Stimulated activated CD8-positive, alpha-beta memory T cell treated with anti-CD3 and anti-CD28 coated beads, Interleukin-15, amount 100 ng/mL, for 48 hours (primary cell): Measurements from ENCODE around the gene RNF41.
"Not testable (repeated sequence)": the region's sequence is repeated elsewhere in the genome, so short reads cannot be mapped to it uniquely, and the experiment has no call there.

Experiments
- DNase-seq, 2 donors: peaks; one replicate each; pipeline ENCODE4 v3.0.0-alpha.2; 2020; ENCODE audit warnings: low read depth in 2 of 2

RNF41 gene

DNA sequence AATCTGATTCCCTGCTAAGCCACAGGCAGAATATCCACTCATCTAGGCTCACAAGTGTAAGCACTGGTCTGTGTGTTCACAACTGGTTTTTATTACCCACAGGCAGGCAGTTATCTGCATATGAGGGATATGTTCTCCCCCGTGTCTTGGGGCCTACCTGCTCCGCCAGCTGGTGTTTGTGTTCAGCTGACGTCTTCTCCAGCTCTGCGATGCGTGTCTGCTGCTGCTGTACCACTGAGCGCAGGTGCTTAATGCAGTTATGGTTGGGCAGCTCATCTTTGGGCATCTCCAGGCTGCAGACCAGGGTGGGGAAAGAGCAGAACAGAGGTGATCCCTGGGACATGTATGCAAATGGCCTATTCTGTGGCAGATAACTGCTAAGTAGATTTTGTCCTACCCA lies 13.7 kb downstream of the RNF41 start:
- DNase-seq: no peak

DNA sequence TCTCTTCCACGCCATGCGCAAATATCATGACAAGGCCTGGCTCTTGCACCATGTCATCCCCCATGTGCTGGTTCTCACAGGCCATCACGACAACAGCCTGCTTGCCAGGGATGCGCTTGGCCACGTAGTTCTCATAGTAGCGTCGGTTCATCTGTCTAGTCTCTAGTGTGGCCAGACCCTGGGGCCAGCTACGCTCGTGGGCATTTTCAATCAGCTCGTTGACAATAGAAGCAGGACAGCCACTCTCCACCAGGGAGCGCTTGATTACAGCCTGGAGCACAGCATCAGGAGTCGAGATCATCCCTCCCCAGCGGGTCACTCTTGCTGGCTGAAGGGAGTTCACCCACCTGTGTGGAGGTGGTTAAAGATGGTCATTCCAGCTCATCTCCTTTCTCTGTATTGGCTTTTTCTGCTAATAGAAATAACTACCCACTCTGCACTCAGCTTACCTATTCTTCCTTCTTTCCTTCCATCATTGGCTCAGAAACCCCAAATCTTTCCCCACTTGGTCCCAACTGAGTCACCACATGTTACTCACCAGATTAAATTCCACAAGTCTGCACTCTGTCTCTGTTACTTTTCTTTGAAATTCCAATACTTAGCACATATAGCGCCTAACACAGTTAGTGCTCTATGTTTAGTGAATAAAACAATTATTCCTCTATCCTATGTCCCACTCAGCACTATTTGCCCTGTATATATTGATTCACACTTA lies 15.1 kb downstream of the RNF41 start:
- no peak for DNase-seq

GRCh38 chr12:56205445-56205844 lies 16.3 kb downstream of the RNF41 start:
- no peak for DNase-seq

DNA sequence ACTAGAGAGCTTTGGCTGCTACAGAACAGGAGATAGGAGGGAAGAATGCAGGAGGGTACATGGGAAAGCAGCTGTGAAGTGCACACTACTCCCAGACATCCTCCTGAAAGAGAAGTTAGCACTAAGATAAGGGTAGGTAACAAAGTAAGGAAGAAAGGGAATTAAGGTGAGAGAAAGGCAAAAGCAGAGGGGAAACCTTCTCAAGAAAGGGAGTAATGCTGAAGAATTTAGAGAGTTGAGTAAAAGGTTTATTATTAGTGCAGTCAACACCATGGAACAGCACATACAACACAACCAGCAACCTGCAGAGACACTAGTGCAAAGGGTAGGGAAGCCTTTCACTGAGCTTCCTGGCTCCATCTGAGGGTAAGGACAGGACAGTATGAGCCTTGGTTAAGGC lies 17.4 kb downstream of the RNF41 start:
- no peak for DNase-seq

DNA sequence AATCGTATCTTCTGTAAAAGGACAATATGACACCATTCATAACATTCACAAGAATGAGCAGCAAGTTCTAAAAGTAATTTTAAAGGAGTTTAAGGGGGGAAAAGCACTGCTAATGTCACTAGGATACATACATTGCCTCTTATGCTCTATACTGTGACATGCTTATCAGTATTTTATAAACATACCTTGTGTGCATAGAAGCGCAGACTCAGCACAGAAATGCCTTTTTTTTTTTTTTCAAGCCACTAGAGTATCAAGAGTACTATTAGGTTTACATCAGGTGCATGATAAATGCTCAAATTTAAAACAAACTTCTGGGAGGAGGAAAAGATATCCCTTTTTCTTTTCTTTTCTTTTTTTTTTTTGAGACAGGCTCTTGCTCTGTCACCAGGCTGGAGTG lies 18.9 kb downstream of the RNF41 start:
- DNase-seq: no peak

- no peak for DNase-seq
Observed at GRCh38 chr12:56202366-56202765, 19.4 kb downstream of the RNF41 start.

- DNase-seq: no peak
Observed at GRCh38 chr12:56198836-56199235, 22.9 kb downstream of the RNF41 start.

- no peak for DNase-seq
Observed at GRCh38 chr12:56197921-56198635, 23.6 kb downstream of the RNF41 start.

DNA sequence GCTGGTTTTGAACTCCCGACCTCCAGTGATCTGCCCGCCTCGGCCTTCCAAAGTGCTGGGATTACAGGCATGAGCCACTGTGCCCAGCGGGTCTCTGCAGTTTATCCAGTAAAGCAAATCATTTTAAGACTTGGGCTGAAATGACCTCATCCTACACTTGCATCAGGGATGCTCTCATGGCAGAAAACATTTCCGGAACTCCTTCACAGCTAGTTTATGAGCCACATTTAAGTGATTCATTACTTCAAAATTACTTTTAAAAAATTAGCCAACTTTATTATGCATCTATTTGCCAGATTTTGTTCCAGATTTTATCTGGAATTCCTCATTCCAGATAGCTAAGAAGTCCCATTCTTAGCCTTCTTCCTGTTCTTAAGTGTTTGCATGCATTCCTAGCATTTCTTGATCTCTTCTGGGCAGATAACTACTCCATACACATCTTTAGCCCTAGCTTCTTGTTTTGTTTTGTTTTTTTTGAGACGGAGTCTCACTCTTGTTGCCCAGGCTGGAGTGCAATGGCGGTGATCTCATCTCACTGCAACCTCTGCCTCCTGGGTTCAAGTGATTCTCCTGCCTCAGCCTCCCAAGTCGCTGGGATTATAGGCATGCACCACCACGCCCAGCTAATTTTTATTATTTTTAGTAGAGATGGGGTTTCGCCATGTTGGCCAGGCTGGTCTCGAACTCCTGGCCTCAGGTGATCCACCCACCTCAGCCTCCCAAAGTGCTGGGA lies 24.7 kb downstream of the RNF41 start:
- DNase-seq: not testable (repeated sequence)

- peak; percentile 41 to 49 for DNase-seq
Observed at GRCh38 chr12:56193025-56193578, 28.6 kb downstream of the RNF41 start.

DNA sequence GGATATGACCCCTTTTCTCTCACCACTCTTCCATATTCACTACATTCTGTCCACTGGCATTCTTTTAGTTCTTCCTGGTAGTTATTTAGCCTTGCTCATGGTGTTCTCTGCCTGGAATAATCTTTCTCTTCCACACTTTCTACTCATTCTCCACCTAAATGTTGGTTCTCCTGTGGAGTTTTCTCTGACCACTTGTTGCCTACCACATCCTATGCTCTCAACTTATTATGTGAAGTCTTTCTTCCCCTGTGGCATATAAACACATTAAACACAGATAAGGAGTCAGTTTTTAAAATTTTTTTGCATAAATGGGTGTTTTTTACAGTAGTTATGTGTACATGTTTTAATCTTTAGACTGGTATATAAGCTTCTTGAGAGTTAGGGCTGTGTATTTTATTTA lies 29.1 kb downstream of the RNF41 start:
- DNase-seq: no peak

- no peak for DNase-seq
Observed at GRCh38 chr12:56190695-56191155, 31.0 kb downstream of the RNF41 start.

- peak; percentile 78 to 80 for DNase-seq
Observed at GRCh38 chr12:56189918-56190694, 31.6 kb downstream of the RNF41 start.

- peak; percentile 76 to 77 for DNase-seq
Observed at GRCh38 chr12:56189099-56189917, 32.4 kb downstream of the RNF41 start, which contains the start of gene SMARCC2. SMARCC2 (minus strand) TSS chr12:56189483; CDS start chr12:56189461, 22 bp downstream.

DNA sequence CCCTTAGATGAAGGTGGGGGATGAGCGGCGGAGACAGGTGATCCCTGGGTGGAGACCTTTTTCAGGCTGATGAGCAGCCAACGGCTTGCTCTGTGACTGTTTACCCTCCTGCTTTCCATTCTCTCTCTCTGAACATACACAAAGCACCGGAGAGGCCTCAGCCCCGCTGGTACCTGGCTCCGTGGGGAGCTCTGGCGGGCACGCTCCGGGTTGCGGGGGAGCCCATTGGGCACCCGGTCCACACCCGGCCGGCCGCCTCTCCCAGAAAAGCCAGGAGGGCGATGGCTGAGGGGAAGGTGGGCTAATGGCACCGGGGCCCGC lies 33.0 kb downstream of the RNF41 start:
- no peak for DNase-seq

GRCh38 chr12:56188131-56188777 lies 33.5 kb downstream of the RNF41 start:
- DNase-seq: no peak

DNA sequence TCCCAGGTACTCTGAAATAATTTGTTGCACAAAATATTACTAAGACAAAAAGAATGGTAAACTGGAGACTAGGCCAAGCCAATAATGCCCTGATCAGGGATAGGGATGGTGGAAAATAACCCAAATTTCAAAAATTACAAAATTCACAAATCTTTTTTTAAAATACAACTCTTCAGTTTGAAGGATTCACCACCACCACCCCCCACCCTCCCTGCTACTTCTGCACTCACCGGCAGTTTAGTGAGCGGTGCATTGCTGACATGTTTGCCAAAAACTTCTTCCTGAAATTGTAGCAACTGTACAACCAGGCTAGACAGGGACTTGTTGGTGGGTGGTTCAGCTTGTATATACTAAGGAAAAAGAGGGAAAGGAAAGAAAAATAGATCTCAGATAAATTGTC lies 34.8 kb downstream of the RNF41 start:
- DNase-seq: no peak

DNA sequence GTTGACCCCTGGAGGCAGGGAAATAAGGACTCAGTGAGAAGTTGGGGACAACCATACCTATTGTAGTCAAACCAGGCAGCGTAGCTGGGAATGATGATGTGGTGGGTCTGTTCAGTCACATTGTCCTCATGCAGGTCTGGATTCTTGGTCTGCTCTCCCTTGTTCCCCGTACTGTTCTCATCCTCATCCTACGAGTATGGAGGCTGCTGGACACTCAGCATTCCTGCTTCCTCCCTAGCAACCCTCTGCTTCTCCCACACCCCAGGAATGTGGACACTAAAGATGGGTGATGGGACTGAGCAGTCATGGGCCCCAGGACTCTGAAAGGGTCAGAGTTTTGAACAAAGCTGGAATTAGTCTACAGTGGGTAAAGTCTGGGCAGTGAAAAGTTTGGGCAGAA lies 43.4 kb downstream of the RNF41 start:
- no peak for DNase-seq

- no peak for DNase-seq
Observed at GRCh38 chr12:56172839-56173238, 48.9 kb downstream of the RNF41 start.

DNA sequence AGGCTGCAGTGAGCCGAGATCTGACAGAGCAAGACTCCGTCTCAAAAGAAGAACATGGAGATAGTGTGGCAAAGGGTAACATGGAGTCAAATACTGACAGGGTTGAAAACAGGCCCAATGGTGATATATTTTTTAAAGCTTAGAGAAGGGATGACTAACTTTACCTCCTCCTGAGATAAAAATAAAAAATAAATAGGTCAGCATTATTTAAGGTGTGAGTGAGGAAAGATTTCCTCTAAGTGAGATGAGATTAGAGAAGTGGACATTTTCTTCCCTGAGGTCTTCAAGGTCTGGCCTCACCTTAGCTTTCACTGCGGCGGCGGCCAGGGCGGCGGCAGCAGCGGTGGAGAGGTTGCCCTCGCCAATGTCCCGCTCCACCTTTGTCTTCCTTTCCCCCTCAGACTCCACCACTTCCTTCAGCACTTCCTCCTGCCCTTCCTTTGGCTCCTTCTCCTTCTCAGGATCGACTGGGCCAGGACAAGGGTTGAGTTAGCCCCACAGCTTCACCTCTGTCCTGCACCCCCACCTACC lies 52.4 kb downstream of the RNF41 start:
- no peak for DNase-seq
